HEK293T (cell line): ENCODE measurements around the gene SLC30A1.

Source experiments
- BHLHE40 ChIP-seq: fragments of 450-650 bp; IDR thresholded peaks from 2 replicates; pipeline ENCODE4 v1.6.1; 2016; ENCODE audit warnings: mild to moderate bottlenecking, moderate library complexity, borderline replicate concordance
- CTBP1 ChIP-seq: fragments of 450-650 bp; IDR thresholded peaks from 2 replicates; pipeline ENCODE4 v1.6.1; 2016; ENCODE audit warnings: borderline replicate concordance
- FOXM1 ChIP-seq: fragments of 450-650 bp; IDR thresholded peaks from 2 replicates; pipeline ENCODE4 v1.6.1; 2017; ENCODE audit warnings: mild to moderate bottlenecking, borderline replicate concordance
- SP1 ChIP-seq: fragments of 450-650 bp; IDR thresholded peaks from 2 replicates; pipeline ENCODE4 v1.6.1; 2017
- SUZ12 ChIP-seq: fragments of 450-650 bp; IDR thresholded peaks from 2 replicates; pipeline ENCODE4 v1.6.1; 2016; ENCODE audit warnings: mild to moderate bottlenecking
- TARDBP ChIP-seq: fragments of 450-650 bp; IDR thresholded peaks from 2 replicates; pipeline ENCODE4 v1.6.1; 2016
- TF ChIP-seq, protein P1 (sequence below): fragments of 450-650 bp; IDR thresholded peaks from 2 replicates; pipeline ENCODE4 v1.6.1; 2016

- no peak for TF ChIP-seq SUZ12
- TF ChIP-seq CTBP1 = no peak
- TF ChIP-seq SP1 = no peak
- TF ChIP-seq TARDBP = no peak
- TF ChIP-seq FOXM1 = no peak
- no peak for TF ChIP-seq BHLHE40
- TF ChIP-seq, protein P1, sequence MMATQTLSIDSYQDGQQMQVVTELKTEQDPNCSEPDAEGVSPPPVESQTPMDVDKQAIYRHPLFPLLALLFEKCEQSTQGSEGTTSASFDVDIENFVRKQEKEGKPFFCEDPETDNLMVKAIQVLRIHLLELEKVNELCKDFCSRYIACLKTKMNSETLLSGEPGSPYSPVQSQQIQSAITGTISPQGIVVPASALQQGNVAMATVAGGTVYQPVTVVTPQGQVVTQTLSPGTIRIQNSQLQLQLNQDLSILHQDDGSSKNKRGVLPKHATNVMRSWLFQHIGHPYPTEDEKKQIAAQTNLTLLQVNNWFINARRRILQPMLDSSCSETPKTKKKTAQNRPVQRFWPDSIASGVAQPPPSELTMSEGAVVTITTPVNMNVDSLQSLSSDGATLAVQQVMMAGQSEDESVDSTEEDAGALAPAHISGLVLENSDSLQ = no peak
Observed at GRCh38 chr1:211619033-211619996, 40.4 kb upstream of the SLC30A1 start.
